Measurements from ENCODE around the gene SPINT2. TPM values are rescaled to one million over a fixed set of nuclear protein-coding genes. Genes with fewer than 3 reads are reported as not detected.
A peak's percentile ranks its signal among the peaks of the same experiment; 100 is the strongest.

Gene SPINT2
- total RNA-seq, 1 experiment from 2014 or later = 1,006 TPM

DNA sequence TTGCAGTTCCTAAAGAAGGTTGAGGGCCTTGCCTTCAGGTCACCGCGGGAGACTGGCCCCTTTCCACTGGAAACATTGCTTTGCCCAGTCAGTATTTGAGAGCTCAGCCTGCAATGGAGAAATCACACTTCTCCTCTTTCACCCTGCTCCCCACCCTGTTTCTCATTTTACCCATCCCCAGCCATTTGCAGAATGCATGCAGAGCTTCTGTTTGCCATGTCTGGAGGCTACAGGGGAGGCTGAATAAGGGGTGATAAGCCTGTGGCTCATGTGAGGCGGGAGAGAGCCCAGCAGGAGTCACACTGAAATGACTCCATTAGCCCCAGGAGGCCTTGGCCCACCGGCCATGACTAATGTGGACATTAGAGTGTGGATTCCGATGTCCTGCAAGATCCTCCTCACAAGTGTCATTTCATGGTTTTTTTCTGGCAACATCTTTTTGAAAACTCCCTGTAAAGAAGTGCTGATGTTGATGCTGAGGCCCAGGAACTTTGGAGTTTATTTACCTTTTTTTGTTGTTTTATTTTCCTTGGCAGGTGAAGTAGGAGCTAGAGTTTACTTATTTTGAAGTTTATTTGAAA, 6.3 kb downstream of the SPINT2 start:
- Histone ChIP-seq H3K27me3 (ENCODE audit: control insufficient read depth, insufficient read depth, low read length) (no peaks in the 10 kb centered on the region), H3K4me3 (ENCODE audit: low read depth in 2 of 2, low read length in 2 of 2) (peak overlapping the region in 1 of 2 experiments; percentile 32; a peak in 2 of 4 replicates), H3K9me3 (ENCODE audit: control insufficient read depth, insufficient read depth, low read depth, low read length) (no peaks in the 10 kb centered on the region), H3K36me3 (ENCODE audit: control insufficient read depth, insufficient read depth, low read length) (0 out of 2 replicates have a peak, but pooled peaks cover 2% of the 10 kb centered on the region), H3K27ac (ENCODE audit: low read length) (peak overlapping the region; percentile 99), H3K4me1 (ENCODE audit: control insufficient read depth, insufficient read depth, low read length) (peaks cover 83% of the 10 kb centered on the region)
- ChIA-PET POLR2A (interaction anchor here (0.6 to 1.4 kb wide), 4 partner anchors 8 to 83 kb away, joined by 3 to 8 read pairs (median 4); partner anchors contain the start of gene C19orf33), CTCF (interaction anchor here (0.5 to 1.3 kb wide), 5 partner anchors 14 to 326 kb away, joined by 3 to 4 read pairs (median 3); partner anchors contain the start of gene CATSPERG)
- DNase-seq (ENCODE audit: low read depth, low spot score) (peak; percentile 89), ATAC-seq (peak; percentile 85)
- TF ChIP-seq, protein P1, sequence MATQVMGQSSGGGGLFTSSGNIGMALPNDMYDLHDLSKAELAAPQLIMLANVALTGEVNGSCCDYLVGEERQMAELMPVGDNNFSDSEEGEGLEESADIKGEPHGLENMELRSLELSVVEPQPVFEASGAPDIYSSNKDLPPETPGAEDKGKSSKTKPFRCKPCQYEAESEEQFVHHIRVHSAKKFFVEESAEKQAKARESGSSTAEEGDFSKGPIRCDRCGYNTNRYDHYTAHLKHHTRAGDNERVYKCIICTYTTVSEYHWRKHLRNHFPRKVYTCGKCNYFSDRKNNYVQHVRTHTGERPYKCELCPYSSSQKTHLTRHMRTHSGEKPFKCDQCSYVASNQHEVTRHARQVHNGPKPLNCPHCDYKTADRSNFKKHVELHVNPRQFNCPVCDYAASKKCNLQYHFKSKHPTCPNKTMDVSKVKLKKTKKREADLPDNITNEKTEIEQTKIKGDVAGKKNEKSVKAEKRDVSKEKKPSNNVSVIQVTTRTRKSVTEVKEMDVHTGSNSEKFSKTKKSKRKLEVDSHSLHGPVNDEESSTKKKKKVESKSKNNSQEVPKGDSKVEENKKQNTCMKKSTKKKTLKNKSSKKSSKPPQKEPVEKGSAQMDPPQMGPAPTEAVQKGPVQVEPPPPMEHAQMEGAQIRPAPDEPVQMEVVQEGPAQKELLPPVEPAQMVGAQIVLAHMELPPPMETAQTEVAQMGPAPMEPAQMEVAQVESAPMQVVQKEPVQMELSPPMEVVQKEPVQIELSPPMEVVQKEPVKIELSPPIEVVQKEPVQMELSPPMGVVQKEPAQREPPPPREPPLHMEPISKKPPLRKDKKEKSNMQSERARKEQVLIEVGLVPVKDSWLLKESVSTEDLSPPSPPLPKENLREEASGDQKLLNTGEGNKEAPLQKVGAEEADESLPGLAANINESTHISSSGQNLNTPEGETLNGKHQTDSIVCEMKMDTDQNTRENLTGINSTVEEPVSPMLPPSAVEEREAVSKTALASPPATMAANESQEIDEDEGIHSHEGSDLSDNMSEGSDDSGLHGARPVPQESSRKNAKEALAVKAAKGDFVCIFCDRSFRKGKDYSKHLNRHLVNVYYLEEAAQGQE (IDR thresholded peaks at IDR 0.05; ENCODE audit: insufficient read depth in 1 of 2, low read depth in 2 of 2, low read length in 1 of 2) = peak in 1 of 2 experiments; percentile 40; a peak in 1 of 4 replicates
- TF ChIP-seq, protein P2, sequence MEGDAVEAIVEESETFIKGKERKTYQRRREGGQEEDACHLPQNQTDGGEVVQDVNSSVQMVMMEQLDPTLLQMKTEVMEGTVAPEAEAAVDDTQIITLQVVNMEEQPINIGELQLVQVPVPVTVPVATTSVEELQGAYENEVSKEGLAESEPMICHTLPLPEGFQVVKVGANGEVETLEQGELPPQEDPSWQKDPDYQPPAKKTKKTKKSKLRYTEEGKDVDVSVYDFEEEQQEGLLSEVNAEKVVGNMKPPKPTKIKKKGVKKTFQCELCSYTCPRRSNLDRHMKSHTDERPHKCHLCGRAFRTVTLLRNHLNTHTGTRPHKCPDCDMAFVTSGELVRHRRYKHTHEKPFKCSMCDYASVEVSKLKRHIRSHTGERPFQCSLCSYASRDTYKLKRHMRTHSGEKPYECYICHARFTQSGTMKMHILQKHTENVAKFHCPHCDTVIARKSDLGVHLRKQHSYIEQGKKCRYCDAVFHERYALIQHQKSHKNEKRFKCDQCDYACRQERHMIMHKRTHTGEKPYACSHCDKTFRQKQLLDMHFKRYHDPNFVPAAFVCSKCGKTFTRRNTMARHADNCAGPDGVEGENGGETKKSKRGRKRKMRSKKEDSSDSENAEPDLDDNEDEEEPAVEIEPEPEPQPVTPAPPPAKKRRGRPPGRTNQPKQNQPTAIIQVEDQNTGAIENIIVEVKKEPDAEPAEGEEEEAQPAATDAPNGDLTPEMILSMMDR (IDR thresholded peaks at IDR 0.05) = no peak
- TF ChIP-seq POLR2AphosphoS5 (IDR thresholded peaks at IDR 0.05; ENCODE audit: low read depth, low read length) (peak; percentile 78; the same call in 1 of the 2 replicates), TCF7L2 (IDR thresholded peaks at IDR 0.05; ENCODE audit: low read depth, low read length) (peak; percentile 94), SIN3A (IDR thresholded peaks at IDR 0.05; ENCODE audit: borderline replicate concordance, insufficient read depth, low read depth, low read length) (no peak)
- intact Hi-C loops (cut with micrococcal nuclease; ENCODE audit: unreplicated experiment) = no loop called here
- no TSS peak for BruUV-seq (replicated peaks)
- in situ Hi-C loops (cut with HindIII; ENCODE audit: low pct_unique_long_range_greater_than_20kb, low sequenced_read_pairs) = no loop called here

DNA sequence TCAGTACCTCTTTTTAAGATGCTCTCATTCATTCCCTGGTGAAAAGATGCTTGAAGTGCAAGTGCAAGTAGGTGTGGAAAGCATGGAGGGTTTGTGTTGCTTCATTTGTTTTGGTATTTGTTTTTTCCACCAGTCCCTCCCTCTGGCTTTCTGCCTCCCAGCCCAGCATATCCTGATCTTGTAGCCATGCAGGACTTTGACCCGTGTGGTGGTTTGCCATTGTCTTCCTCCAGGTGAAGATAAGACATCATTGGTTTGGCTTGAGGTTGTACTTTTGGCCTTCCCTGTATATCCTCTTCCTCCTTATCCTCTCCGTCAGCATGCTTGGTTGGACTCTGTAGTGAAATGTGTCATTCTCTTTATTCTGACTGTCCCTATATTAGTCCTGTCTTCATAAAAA, 9.1 kb downstream of the SPINT2 start:
- ATAC-seq = no peak
- TF ChIP-seq, protein P2 (IDR thresholded peaks at IDR 0.05) = no peak
- no peak for TF ChIP-seq TCF7L2 (IDR thresholded peaks at IDR 0.05; ENCODE audit: low read depth, low read length)
- BruUV-seq (replicated peaks) = no TSS peak
- Histone ChIP-seq H3K9me3 (ENCODE audit: control insufficient read depth, insufficient read depth, low read depth, low read length) (no peaks in the 10 kb centered on the region), H3K27me3 (ENCODE audit: control insufficient read depth, insufficient read depth, low read length) (no peaks in the 10 kb centered on the region), H3K4me3 (ENCODE audit: low read depth in 2 of 2, low read length in 2 of 2) (no peak overlapping the region), H3K36me3 (ENCODE audit: control insufficient read depth, insufficient read depth, low read length) (0 out of 2 replicates have a peak, but pooled peaks cover 2% of the 10 kb centered on the region), H3K27ac (ENCODE audit: low read length) (peak overlapping the region; percentile 99), H3K4me1 (ENCODE audit: control insufficient read depth, insufficient read depth, low read length) (peaks cover 92% of the 10 kb centered on the region)
- intact Hi-C loops (cut with micrococcal nuclease; ENCODE audit: unreplicated experiment) = no loop called here
- CTCF ChIA-PET = no interaction called here
- POLR2A ChIA-PET = no interaction called here
- DNase-seq (ENCODE audit: low read depth, low spot score) = no peak
- in situ Hi-C loops (cut with HindIII; ENCODE audit: low pct_unique_long_range_greater_than_20kb, low sequenced_read_pairs) = no loop called here

Data from Panc1 (cell line).